Right lobe of liver (tissue), 4 donors: ENCODE measurements around the gene C17orf75.

Experiments used
- CTCF ChIP-seq, 4 donors: fragments of 200-600 bp in 3 of 4; fragments of 450-650 bp in 1 of 4; IDR thresholded peaks; one replicate each; pipeline versions ENCODE4 v1.5.1 to v1.8.0; 2016 to 2022; ENCODE audit warnings: antibody characterized with exemption in 4 of 4, mild to moderate bottlenecking in 2 of 4
- POLR2A ChIP-seq: fragments of 450-650 bp; IDR thresholded peaks from one replicate; pipeline ENCODE4 v1.6.1; 2017; ENCODE audit warnings: antibody characterized with exemption, mild to moderate bottlenecking
- donor health status: DM: no; HTN: no; CAD: no.
- donor health status: DM: no; HTN: no; CAD: no.
- donor health status: DM: no; HTN: yes; CAD: no.

- TF ChIP-seq POLR2A (no peak), CTCF (IDR thresholded peaks at IDR 0.05) (no peak)
These were observed 8.8 kb downstream of the C17orf75 start for GRCh38 chr17:32333187-32333586.
